ENCODE data around the gene TUB.

Gene TUB

GRCh38 chr11:8068605-8069221, 12.3 kb upstream of the TUB start:
- DNase-seq: no peak

GRCh38 chr11:8069771-8070170, 11.2 kb upstream of the TUB start:
- DNase-seq: no peak

GRCh38 chr11:8070417-8071115, 10.4 kb upstream of the TUB start:
- peak; percentile 3 to 22 for DNase-seq

- no peak for DNase-seq
Observed at GRCh38 chr11:8071616-8072581, 9.1 kb upstream of the TUB start.

GRCh38 chr11:8075119-8075726, 5.8 kb upstream of the TUB start:
- DNase-seq: no peak

- DNase-seq: no peak
Observed at GRCh38 chr11:8079111-8079675, 1.8 kb upstream of the TUB start.

GRCh38 chr11:8080069-8080670, 841 bp upstream of the TUB start:
- DNase-seq: no peak

- no peak for DNase-seq
Observed at GRCh38 chr11:8081591-8082250, 710 bp downstream of the TUB start.

GRCh38 chr11:8082391-8083087, 1.5 kb downstream of the TUB start:
- DNase-seq: no peak

- DNase-seq: no peak
Observed at GRCh38 chr11:8083088-8083395, 2.0 kb downstream of the TUB start.

- DNase-seq: no peak
Observed at GRCh38 chr11:8083871-8084281, 2.9 kb downstream of the TUB start.

- DNase-seq: no peak
Observed at GRCh38 chr11:8084352-8084751, 3.3 kb downstream of the TUB start.

- no peak for DNase-seq
Observed at GRCh38 chr11:8085011-8085645, 4.1 kb downstream of the TUB start.

- DNase-seq: no peak
Observed at GRCh38 chr11:8086001-8086479, 5.0 kb downstream of the TUB start.

GRCh38 chr11:8086571-8086970, 5.6 kb downstream of the TUB start:
- no peak for DNase-seq

GRCh38 chr11:8087185-8087584, 6.2 kb downstream of the TUB start:
- no peak for DNase-seq

- no peak for DNase-seq
Observed at GRCh38 chr11:8087756-8088155, 6.7 kb downstream of the TUB start.

- DNase-seq: no peak
Observed at GRCh38 chr11:8089791-8090510, 8.9 kb downstream of the TUB start.

GRCh38 chr11:8090756-8091155, 9.7 kb downstream of the TUB start:
- DNase-seq: peak in 1 of 2 donors; percentile 9

- no peak for DNase-seq
Observed at GRCh38 chr11:8091721-8092120, 10.7 kb downstream of the TUB start.
